Colon (tissue), 2 donors: ENCODE data around the gene CDK5R1.

Source experiments
- FAIRE-seq: peaks from 2 replicates; lab custom pipeline; 2012; peaks lifted over from hg19 to GRCh38; lab: Jason Lieb, UNC
- donor health status: control.
- donor health status: control.

The CDK5R1 gene

DNA sequence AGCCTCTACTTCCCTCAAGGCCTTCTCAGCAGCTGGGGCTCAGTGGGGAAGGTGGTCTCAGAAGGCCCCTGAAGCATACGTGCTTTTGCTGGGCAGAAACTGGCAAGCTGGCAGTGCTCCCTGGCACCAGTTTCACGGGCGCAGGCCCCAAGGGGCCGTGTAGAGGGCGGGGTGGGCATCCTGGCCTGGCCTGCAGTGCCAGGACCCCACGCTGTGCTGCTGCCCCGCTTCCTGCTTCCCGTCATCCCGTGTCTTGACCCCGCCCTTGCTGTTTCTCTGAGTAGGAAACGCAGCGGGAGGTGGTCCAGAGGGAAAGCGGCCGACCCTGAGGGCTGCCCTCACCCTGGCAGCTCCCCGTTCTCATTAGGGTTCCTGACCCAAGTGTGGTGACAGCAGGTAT lies 6.8 kb downstream of the CDK5R1 start:
- FAIRE-seq = no peak

DNA sequence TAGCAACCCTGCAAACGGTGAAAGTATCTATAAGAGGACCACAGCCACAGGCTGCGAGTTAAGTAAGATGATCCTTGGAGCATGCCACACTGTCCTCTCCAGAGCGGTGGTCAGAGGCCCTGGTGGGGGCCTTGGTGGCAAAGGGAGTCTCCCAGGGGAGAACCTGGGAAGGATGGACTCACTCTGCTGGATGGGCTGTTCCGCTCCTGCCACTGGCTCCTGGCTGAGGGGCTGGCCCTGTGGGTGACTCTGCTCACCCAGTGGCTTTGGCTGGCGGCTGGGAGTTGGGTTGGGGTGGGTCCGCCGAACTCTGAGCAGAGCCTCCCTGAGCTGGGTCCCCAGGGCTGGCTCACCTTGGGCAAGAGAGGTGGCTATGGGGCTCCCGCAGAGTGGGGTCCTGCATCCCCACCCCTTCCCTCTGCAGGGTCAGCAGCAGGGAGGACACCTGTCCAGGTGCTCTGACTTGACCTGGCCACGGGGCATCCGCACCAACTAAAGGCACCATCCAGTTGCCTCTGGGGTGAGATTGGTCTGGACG lies 7.3 kb downstream of the CDK5R1 start:
- no peak for FAIRE-seq

DNA sequence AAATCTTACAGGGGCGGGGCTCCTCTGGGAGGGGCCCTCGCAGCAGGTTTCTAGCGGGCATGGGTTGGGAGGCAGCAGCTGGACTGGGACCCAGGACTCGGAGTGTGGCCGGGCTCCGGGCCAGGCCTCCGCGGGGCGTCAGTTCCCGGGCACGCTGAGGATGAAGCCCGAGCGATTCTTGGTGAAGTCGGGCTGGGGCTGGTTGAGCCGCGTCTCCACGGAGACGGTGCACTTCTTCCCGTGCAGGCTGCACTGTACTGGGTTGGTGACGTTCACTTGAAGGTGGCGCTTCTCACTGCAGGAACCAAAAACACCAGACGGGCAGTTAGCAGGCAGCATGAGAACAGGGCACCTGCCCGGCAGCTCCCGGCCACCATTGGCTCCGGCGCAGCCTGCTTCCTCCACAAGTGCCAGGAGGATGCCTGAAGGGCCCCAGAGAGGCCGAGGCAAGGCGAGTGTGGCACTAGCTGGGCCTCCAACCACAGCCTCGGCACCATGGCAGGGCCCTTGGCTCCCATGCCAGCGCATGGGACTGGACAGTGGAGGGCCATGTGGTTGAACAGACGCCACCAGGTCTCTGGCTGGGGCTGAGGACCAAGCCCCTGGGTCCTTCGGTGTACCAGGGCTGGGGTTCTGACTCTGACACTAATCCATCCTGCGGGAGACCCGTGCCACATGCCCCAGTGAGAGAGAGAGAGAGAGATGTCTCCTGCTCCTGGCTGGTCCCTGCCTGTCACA lies 8.0 kb downstream of the CDK5R1 start:
- no peak for FAIRE-seq

DNA sequence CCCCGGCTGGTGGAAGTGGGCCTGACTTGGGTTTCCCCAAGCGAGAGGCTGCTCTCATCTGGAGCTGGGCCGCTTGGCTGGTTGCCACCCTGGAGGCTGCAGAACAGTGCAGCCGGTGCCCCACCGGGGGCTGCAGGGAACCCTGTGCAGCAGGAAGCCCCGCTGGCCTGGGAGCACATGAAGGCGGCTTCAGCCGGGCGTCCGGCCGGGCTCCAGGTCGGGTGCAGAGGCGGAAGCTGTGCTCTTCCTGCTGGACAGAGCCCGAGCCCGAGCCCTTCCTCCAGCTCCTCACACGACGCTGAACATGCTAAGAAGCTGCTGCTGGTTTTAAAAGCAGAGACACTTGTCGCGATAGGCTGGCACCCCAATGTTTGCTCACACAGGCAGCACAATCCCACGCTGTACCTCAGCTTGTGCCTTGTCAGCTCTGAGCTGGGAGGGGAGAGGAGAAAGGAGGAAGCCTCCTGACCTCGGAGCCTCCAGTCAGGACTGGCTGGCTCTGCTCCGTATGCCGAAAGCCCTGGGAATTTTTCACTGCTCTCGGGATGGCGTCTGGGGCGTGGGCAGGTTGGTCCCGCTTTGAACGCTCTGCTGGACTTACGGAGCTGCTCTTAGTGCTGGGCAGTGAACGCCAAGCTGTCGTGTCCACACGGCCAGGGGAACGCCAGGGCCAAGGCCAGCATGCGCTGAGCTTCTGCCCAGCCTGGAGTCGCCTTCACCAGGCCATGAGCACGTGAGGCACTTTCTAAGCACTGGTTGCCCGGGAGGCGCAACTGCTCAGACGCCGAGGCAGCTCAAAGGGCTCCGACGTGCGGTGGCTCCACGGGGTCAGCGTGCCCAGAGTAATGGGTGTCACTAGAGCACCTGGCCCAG lies 8.8 kb downstream of the CDK5R1 start:
- no peak for FAIRE-seq

DNA sequence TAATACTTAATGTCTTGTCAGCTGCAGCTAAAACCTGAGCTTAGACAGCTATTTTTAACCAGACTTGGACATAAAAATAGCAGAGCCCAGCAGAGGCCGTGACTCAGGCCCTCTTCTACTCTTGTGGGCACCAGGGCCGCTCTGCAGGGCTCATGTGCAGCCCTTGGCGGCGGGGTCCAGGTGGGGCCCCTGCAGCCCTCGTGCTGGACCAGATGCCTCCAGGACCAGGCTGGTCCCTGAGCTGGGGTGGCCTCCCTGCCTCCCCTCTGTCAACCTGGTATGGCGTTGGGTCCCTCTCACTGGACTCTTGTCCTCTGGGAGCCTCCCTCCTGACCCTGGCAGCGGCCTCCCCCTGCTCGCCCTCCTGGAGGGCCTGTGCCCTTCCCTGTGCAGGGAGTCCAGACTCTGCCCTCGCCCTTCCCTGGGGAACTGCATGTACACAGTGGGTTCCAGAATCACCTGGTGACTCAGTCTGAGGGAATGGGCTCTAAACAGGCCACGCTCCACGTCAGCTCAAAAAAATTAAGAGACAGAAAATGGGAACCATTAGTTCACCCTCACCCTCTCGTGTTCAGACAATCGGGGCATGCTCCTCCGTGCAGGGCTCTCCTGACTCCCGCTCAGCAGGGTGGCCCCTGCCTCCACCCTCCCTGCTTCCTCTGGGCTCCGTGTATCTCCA lies 9.7 kb downstream of the CDK5R1 start:
- no peak for FAIRE-seq

DNA sequence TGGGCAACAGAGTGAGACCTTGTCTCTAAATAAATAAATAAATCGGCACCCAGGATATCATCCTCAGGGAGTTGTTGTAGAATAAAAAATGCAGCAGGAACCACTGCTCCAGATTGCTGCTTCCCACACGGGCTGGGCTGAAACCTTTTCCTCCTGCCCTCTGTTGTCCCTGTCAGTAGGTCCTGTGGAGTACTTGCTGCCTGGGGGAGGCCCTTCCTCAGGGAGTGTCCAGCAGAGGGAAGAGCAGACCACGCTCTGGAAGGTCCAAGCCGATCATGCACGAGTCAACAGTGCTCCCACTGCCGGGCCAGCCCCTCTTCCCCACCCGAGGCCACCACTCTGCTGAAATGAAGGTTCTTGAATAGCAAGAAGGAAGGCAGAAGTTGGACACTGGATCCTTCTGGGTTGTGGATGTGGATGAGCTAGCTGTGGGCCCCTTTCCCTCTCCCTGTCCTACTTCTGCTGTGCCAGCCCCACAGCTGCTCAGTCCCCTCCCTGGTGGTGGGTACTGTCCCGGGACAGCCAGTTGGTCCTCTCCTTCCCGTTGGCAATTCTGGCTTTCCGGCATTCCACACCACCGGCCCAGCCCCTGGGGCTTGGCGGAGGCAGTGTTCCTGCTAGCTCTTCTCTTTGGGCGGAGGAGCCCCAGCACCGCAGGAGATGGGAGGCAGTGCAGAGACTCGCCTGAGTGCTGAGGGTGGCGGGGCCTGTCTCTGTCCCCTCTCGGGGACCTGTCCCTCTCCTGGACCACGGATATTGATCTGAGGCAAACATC lies 10.8 kb downstream of the CDK5R1 start:
- no peak for FAIRE-seq

DNA sequence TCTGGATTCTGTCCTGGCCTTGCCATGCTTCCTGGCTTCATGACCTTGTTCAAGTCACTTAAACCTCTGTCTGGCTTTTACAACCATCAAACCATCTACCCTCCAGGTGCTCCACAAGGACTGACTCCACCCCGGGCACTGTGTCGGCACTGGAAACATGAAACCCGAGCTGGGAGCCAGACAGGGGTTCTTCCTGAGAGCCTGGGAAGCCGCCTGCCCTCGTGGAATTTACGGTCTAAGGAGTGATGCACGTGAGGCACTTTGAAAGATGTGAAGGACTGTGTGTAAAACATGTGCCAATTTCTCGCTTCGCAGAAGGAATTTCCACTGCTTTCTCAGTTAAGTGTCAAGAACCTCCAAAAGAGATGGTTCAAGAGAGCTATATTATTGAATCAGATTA lies 11.6 kb downstream of the CDK5R1 start:
- no peak for FAIRE-seq

DNA sequence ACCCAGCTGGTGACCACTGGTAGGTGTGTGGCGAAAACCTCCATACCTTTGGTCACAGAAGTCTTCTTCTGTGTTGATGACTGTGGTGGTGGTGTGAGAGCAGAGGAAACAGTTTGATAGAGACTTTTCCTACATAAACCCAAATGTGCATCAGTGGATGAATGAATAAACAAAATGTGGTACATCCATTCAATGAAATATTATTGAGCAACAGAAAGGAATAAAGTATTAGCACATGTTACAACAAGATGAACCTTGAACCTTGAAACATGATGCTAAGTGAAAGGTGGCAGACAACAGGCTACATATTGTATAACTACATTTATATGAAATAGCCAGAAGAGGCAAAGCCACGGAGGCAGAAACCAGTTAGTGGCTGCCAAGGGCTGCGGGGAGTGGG lies 15.2 kb downstream of the CDK5R1 start:
- FAIRE-seq = no peak

DNA sequence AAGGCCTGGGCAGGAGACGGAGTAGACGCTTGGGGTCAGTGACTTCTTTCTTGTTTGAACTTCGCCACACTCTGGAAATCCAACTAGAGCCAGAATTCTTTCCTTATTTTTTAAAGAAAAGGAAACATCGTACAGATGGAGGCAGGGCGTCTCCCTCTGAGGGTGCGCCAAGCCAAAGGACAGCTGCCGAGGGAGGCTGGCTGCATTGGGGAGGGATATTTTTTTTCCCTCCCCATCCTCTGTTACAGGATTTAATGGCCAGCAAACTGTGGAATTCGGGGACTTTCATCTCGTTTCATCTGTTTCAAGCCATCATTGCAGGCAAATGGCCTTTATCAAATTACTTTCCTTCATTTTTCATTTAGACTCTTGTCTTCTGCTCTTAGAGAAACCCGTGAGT lies 15.9 kb downstream of the CDK5R1 start:
- no peak for FAIRE-seq

DNA sequence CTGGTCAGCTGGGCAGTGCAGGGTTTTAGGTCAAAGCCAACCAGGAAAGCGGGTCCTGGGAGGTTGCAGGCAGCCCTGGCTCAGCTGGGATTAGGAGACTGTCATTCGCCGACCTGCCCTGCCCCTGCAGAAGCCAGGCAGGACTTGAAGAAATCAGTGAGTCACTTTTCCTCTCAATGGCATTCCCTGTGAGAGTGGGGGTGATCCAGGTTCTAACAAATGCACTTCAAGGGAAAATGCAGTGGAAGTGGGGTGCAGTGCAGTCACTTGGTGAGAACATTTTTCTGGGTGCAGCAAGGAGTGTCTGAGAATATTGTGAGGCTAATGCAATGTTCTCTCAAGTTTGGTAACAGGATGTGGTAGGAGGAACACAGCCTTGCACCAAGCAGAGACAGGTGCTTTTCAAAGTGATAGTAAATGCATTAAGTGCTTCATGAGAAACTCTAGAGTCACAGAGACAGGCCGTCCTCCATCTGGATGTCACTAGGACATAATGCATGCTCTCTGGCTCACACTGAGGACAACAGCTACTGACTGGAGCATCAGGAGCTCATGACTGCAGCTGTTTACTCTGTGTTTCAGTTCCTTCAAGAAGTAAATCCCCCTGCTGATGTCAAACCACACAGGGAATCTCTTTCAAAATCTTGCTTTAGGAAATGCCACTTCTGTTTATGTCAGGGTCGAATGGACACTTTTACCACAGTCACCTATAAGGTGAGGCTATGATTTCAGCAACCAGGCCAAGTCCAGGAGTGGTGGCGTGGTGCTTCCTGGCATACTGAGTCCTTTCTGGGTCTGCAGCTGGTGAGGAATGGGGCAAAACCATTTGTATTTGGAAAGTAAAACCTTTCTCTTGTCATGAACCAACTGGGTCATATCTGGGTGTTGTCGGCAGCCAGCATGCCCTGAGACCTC lies 16.7 kb downstream of the CDK5R1 start:
- FAIRE-seq = no peak

DNA sequence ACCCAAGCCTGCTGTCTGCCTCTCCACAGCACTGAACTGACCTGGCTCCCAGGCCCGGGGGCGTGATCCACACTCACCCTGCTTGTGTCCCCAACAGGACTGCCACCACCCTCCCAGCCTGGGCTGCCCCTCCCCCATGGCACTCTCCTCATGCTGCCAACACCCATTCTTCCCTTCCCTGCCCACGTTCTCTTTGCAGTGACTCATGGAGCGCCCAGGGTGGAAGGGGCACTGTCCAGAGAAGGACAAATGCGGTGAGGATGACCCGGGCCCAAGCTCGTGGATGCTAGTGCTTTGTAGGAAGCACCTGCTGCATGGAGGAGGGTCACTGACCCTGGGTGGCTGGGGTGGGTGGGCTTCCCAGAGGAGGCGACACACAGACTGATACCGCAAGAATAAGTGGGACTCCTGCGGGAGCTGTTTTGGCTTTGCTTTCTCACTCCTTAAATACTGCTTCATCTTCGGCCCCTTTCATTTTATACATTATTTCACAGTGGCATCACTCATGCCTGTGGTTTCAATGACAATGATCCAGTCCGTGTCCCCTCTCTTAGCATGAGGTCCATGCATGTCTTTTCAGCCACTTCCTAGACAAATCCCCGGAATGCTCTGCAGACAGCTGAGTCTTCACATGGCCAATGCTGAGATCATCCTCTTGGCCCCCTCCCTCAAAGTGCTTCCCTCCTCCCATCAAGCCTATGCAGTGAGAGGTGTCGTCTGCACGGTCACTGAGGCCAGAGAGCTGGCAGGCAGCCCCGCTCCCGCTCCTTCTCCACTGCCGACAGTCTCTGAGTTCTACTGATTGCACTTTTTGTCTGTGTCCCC lies 17.6 kb downstream of the CDK5R1 start:
- no peak for FAIRE-seq

DNA sequence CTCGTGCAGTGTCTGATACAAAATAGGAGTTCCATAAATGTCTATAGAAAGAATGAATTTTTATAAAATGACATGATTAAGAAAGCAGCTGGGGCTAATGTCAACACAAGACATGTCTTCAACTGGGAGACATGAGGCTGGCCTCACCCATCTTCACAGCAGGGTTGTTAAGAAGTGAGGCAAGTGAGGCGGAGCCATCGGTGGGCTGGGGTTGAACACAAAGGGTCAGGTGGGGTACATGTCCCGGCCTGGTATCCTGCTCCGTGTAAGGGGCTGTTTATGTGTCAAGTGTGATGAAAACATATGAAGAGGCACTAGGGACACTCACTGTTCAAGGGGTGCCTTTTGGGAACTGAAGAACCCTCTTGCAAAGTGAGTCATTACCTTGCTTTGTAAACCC lies 22.1 kb downstream of the CDK5R1 start:
- FAIRE-seq = no peak

DNA sequence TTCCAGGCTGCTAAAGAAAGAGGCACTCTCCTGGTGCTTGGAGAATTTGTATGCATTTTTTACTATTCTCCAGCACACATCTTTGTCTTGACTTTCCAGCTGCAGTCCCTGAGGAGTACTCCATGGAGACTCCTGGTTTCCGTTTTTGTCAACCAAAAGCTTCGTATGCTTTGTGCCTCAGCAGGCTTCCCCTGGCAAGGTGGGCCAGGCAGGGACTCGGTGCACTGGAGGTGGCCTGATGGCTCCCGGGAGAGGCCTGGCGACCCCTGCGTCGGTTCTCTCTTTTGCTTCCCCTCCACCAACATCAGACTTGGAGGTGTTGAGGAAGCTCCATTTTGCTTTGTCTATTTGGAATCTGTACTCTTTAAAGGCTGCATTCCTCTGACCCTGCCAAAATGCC lies 23.7 kb downstream of the CDK5R1 start:
- no peak for FAIRE-seq

DNA sequence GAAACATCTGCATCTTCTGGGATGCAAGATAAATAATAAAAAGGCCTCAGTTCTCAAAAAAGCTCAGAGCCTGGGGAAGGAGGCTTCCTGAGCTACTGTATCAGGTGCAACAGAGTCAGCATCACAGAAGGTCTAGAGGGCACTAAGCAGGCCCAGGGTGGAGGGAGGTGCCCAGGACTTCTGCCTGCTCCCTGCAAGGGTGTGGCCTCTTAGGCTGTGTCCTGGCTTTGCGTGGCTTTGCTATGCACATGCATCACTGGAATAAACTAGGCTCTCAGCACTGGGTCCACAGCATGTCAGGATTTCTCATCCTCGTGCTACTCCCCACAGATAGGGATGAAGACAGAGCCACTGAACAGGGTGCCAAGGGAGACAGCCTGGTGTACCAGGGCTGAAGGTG lies 25.5 kb downstream of the CDK5R1 start:
- no peak for FAIRE-seq

DNA sequence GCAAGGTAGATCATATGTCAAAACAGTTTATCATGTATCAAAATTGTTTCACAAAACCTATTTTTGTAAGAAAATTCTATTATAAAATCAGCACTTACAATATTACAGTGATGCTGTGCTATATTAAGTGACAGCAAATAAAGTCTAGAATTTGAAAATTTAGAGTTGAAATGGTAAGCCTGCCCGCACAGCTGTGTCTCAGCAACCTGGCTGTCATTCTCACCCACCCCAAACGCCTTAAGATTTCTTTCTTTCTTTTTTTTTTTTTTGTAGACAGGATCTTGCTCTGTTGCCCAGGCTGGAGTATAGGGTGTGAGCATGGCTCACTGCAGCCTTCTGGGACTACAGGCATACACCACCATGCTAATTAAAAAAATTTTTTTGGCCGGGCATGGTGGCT lies 26.8 kb downstream of the CDK5R1 start:
- FAIRE-seq = no peak

DNA sequence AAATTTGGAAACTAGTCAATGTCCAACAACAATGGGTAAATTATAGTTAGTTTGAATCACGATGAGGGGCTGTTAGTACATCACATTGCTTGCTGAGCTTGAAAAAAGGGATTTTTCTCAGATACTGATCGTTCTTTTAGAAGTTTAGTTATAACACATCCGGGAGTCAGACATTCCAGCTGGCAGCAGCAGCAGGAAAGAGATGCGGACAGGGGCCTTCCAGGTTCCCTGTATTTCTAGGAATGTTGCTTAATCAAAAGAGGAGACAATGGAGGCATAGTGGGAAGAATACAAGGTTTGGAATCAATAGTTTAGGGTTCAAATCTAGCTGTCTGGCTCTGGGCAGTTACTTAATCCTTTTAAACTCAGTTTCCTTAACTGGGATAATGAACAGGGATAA lies 27.8 kb downstream of the CDK5R1 start:
- no peak for FAIRE-seq

DNA sequence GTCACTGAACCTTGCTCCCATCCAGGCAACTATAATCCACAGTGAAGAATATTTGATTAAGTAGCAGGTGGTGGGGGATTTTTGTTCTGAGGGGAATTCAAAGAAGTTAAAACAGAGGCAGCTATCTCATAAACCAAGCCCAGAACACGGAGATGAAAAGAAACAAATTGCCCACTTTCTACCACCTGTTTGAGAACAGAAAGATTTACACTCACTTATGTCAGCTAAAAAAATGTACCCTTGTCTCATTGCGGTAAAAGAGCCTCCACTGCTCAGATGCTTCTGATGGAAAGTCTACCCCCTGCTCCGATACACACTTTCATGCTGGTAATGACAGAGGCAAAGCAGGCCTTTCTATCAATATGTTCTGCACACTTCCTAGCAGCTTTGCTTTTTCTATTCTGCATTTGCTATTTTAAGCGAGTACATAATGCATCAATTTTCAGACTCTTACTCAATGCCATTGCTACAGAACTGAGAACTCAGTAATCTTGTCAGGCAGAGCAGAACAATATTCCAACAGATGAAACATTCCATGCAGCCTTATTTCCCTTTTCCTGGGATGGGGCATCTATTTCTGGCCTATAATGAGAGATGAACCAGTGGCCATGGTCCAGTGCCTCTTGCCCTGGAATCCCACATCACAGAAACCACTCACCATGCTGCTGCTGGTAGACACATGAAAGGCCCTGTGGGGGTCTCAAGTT lies 29.0 kb downstream of the CDK5R1 start:
- no peak for FAIRE-seq

DNA sequence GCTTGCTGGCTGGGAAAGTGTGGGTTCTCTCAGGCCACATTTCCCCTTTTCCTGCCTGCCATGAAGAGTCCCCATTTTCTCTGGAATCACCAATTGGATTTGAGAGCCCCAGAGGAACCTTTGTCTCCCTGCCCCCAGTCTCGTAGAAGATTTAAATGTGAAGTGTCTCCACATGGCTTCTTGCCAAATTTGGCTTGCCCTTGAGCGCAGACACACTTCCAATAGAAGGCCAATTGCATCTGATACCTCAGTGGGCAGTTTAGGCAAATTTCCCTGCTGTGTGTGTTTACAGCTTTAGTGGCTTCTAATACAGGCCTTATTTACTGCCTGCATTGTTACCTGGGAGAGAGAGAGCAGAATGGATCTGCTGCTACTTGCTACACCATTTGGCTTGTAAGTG lies 29.7 kb downstream of the CDK5R1 start:
- FAIRE-seq = no peak

DNA sequence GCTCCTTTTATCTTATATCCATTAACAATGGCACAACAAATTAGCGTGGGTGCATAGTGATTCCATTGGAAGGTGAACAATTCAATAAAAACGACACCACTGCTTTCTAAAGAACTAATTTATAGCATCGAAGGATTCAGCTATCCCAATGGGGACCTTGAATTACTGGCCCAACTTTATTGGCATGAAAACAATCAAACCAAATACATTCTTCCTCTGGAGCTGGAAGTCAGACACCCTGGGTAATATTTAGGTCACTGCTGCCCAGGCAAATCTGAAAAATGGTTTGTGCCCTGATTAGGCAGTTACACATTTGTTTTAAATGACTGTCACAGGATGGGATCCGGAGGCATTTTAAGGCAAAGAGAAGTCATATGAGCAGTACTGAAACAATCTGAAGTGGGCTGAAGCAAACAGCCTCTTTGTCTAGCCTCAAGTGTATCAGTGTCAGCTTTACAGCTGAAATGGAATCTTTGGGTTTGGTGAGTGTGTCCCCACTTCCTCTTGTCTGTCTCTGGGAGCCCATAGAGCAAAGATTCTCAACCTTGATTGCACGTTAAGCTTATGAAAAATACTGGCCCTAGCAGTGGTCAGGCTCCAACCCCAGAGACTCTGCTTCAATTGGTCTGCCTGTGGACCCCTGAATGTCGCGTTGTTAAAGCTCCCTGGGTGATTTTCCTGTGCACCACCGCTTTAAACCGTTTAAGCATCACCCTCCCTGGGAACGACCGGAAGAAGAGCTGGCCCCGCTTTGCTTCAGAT lies 30.3 kb downstream of the CDK5R1 start:
- no peak for FAIRE-seq
